Retinal pigment epithelial cell (primary cell): ENCODE measurements around the gene ESF1.

Source experiments
- DNase-seq: peaks from one replicate; pipeline ENCODE4 v3.0.0-alpha.2; 2010; ENCODE audit warnings: low read depth
- H3K4me3 ChIP-seq: 2 replicates; pipeline ENCODE4 v1.5.1; 2011; ENCODE audit warnings: mild to moderate bottlenecking, low read length, control low read depth, moderate library complexity
- CTCF ChIP-seq: conservative IDR thresholded peaks from 2 replicates; pipeline ENCODE4 v1.5.1; 2011; ENCODE audit warnings: low read depth, low read length, control low read depth, inconsistent platforms

ESF1 gene

GRCh38 chr20:13717631-13718044, 67.1 kb downstream of the ESF1 start:
- no peak for DNase-seq
- TF ChIP-seq CTCF: no peak
- no peak overlapping the region for H3K4me3 ChIP-seq

GRCh38 chr20:13715171-13715570, 69.5 kb downstream of the ESF1 start:
- no peak for TF ChIP-seq CTCF
- H3K4me3 ChIP-seq: no peak overlapping the region
- no peak for DNase-seq

- no peak for DNase-seq
- TF ChIP-seq CTCF: no peak
- H3K4me3 ChIP-seq: no peak overlapping the region
Observed at GRCh38 chr20:13708234-13708633, 76.5 kb downstream of the ESF1 start.

GRCh38 chr20:13703265-13703664, 81.5 kb downstream of the ESF1 start:
- DNase-seq: no peak
- H3K4me3 ChIP-seq: no peak overlapping the region
- no peak for TF ChIP-seq CTCF

GRCh38 chr20:13701486-13701885, 83.2 kb downstream of the ESF1 start:
- TF ChIP-seq CTCF: no peak
- no peak for DNase-seq
- no peak overlapping the region for H3K4me3 ChIP-seq

GRCh38 chr20:13700761-13701160, 84.0 kb downstream of the ESF1 start:
- DNase-seq: no peak
- H3K4me3 ChIP-seq: no peak overlapping the region
- no peak for TF ChIP-seq CTCF

GRCh38 chr20:13694420-13695150, 90.1 kb downstream of the ESF1 start:
- TF ChIP-seq CTCF: no peak
- no peak for DNase-seq
- H3K4me3 ChIP-seq: no peak overlapping the region
